ENCODE data around the gene UGT1A10. TPM values are rescaled to one million over a fixed set of nuclear protein-coding genes. Genes with fewer than 3 reads are reported as not detected.

UGT1A10 gene
- total RNA-seq, 1 donor from 2014 or later = not detected

DNA sequence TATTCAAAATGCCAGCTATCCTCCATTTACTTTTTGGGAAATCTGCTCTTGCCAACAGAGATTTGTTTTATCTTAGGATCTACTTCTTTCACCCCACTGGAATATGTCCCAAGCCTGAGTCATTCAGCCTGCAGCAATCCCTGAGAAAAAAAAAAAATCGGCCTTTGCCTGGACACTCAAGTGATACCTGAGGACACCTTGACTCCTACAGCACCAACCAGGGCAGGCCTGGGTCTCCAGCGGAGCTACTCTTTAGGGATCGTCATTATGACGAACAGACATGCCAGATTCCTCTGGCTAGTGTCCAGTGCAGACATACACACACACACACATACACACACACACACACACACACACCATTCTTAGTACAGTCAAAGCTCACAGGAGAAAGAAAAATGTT, 54.2 kb downstream of the UGT1A10 start:
- TF ChIP-seq, protein P1, sequence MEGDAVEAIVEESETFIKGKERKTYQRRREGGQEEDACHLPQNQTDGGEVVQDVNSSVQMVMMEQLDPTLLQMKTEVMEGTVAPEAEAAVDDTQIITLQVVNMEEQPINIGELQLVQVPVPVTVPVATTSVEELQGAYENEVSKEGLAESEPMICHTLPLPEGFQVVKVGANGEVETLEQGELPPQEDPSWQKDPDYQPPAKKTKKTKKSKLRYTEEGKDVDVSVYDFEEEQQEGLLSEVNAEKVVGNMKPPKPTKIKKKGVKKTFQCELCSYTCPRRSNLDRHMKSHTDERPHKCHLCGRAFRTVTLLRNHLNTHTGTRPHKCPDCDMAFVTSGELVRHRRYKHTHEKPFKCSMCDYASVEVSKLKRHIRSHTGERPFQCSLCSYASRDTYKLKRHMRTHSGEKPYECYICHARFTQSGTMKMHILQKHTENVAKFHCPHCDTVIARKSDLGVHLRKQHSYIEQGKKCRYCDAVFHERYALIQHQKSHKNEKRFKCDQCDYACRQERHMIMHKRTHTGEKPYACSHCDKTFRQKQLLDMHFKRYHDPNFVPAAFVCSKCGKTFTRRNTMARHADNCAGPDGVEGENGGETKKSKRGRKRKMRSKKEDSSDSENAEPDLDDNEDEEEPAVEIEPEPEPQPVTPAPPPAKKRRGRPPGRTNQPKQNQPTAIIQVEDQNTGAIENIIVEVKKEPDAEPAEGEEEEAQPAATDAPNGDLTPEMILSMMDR (IDR thresholded peaks at IDR 0.05; ENCODE audit: unreplicated experiment) = no peak
- H3K4me3 Mint-ChIP-seq (ENCODE audit: low read depth) = no peak overlapping the region
- no peaks in the 10 kb centered on the region for H3K36me3 Mint-ChIP-seq (ENCODE audit: insufficient read depth)
- no peak overlapping the region for H3K27ac Mint-ChIP-seq
- H3K4me1 Mint-ChIP-seq (ENCODE audit: low read depth) = peaks cover 11% of the 10 kb centered on the region
- no peak for DNase-seq (ENCODE audit: low spot score, unreplicated experiment)
- peaks cover 3% of the 10 kb centered on the region for H3K9me3 Mint-ChIP-seq (ENCODE audit: low read depth)
- H3K27me3 Mint-ChIP-seq = no peaks in the 10 kb centered on the region

DNA sequence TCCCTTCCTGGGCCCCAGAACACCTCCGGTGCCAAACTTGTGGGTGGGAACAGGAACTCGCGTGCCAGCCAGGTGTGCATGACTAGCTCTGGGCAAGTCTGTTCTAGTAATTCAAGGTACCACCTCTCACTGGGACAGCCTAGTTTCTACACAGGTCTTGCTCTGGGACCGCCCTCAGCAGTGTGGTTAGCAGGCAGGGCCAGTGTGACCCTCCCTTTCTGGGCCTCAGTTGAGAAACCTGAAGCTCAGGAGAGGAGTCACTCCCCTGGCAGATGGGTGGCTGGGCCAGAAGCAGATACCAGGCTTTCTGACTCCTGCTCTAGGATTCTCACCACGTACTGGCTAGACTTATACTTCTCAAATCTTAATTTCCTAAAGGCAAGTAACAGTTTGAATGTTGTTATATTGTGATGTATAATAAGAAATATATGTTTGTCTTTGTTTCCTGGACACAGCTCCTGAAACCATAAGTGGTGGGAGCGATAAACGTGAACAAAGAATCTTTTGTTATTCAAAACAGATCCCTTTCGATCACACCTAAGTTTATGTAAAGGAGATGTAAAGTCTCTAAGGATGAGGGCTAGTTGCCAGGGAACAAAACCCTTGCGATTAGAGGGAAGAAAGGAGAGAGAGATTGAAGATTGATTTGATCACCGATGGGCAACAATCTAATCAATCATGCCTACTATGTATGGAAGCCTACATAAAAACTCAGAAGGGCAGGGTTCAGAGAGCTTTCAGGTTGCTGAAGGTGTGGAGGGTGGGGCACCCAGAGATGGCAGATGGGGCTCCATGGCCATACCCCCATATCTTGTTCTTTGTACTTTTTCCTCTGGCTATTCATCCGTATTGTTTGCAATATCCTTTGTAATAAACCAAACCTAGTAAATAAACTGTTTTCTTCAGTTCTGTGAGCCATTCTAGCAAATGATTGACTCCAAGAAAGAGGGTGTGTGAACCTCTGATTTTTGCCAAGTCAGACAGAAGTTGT, 55.5 kb downstream of the UGT1A10 start:
- peaks cover 3% of the 10 kb centered on the region for H3K9me3 Mint-ChIP-seq (ENCODE audit: low read depth)
- TF ChIP-seq, protein P1 (IDR thresholded peaks at IDR 0.05; ENCODE audit: unreplicated experiment) = no peak
- peaks cover 11% of the 10 kb centered on the region for H3K4me1 Mint-ChIP-seq (ENCODE audit: low read depth)
- H3K4me3 Mint-ChIP-seq (ENCODE audit: low read depth) = no peak overlapping the region
- no peak for DNase-seq (ENCODE audit: low spot score, unreplicated experiment)
- no peak overlapping the region for H3K27ac Mint-ChIP-seq
- no peaks in the 10 kb centered on the region for H3K27me3 Mint-ChIP-seq
- no peaks in the 10 kb centered on the region for H3K36me3 Mint-ChIP-seq (ENCODE audit: insufficient read depth)

DNA sequence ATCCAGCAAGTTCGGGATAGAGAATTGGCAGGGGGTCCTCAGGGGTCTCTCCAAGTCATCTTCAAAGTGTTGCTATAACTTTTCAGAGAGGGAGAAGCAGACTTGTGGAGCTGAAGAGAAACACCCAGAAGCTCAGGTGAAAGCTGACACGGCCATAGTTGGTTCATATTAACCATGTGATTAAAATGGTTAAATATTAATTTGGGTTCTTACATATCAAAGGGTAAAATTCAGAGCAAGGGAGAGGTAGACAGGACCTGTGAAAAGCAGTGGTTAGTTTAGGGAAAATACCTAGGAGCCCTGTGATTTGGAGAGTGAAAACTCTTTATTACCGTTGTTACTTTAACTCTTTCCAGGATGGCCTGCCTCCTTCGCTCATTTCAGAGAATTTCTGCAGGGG, 56.4 kb downstream of the UGT1A10 start, which contains the start of gene UGT1A6:
Gene UGT1A6, plus strand, starts transcription at position 243 of the 400 bp plus-strand sequence. Its CDS starts 115 bp downstream, at position 358.
- Mint-ChIP-seq H3K27me3 (no peaks in the 10 kb centered on the region), H3K27ac (no peak within 1 kb of the TSS)

DNA sequence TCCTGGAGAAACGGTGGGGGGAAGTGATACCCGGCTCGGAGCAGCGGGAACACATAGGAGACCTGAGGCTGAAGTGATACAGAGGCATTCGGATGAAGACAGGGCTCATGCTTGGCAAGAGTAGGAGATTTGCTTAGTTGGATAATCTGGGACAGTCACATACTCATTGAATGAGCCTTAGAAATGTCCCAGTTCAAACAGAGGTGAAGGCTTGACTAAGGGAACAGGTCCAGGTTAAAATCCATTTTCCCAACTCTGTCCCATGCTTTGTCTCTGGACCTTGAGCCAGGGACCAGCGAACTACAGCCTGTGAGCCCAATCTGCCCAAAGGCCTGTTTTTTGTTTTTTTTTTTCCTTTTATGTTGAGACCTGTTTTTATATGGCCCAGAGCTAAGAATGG, 57.7 kb downstream of the UGT1A10 start:
- H3K4me1 Mint-ChIP-seq (ENCODE audit: low read depth) = peaks cover 11% of the 10 kb centered on the region
- no peak overlapping the region for H3K4me3 Mint-ChIP-seq (ENCODE audit: low read depth)
- TF ChIP-seq, protein P1 (IDR thresholded peaks at IDR 0.05; ENCODE audit: unreplicated experiment) = no peak
- H3K36me3 Mint-ChIP-seq (ENCODE audit: insufficient read depth) = no peaks in the 10 kb centered on the region
- H3K27me3 Mint-ChIP-seq = no peaks in the 10 kb centered on the region
- peak overlapping the region; percentile 43 for H3K27ac Mint-ChIP-seq
- DNase-seq (ENCODE audit: low spot score, unreplicated experiment) = no peak
- H3K9me3 Mint-ChIP-seq (ENCODE audit: low read depth) = no peaks in the 10 kb centered on the region

More for the DNA sequence above, 56.4 kb downstream of the UGT1A10 start, which contains the start of gene UGT1A6:
- Mint-ChIP-seq H3K4me3 (ENCODE audit: low read depth) (no peak within 1 kb of the TSS), H3K4me1 (ENCODE audit: low read depth) (peaks cover 11% of the 10 kb centered on the region), H3K9me3 (ENCODE audit: low read depth) (peaks cover 3% of the 10 kb centered on the region), H3K36me3 (ENCODE audit: insufficient read depth) (no peaks in the 10 kb centered on the region)
- no peak for DNase-seq (ENCODE audit: low spot score, unreplicated experiment)
- TF ChIP-seq, protein P1 (IDR thresholded peaks at IDR 0.05; ENCODE audit: unreplicated experiment) = no peak

DNA sequence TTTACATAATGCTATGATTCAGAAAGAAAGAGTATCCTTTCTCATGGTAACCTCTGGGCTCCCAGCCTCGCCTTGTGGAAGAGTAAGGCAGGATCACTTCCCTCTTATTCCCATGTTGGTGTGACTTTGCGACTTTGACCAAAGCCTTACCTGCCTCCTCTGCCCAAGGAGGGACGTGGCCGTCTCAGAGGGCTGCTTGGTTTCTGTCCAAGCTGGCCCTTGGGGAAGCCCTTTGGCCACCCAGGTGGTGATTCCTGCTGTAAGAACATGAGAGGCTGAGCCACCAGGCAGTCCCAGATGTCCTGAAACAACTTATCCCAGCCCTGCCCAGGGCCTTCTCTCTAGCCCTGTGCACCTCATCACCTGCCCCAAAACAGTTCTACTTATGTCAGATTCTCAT, 62.5 kb downstream of the UGT1A10 start:
- Mint-ChIP-seq H3K27me3 (no peaks in the 10 kb centered on the region), H3K36me3 (ENCODE audit: insufficient read depth) (no peaks in the 10 kb centered on the region), H3K4me1 (ENCODE audit: low read depth) (no peaks in the 10 kb centered on the region), H3K27ac (no peak overlapping the region), H3K9me3 (ENCODE audit: low read depth) (peaks cover 11% of the 10 kb centered on the region), H3K4me3 (ENCODE audit: low read depth) (no peak overlapping the region)
- TF ChIP-seq, protein P1 (IDR thresholded peaks at IDR 0.05; ENCODE audit: unreplicated experiment) = no peak
- no peak for DNase-seq (ENCODE audit: low spot score, unreplicated experiment)
